Breast epithelium (tissue), 4 donors: ENCODE measurements around the gene TRMT1. TPM values are rescaled to one million over a fixed set of nuclear protein-coding genes. Genes with fewer than 3 reads are reported as not detected.
A peak's percentile ranks its signal among the peaks of the same experiment; 100 is the strongest.
"Not testable (repeated sequence)": the region's sequence is repeated elsewhere in the genome, so short reads cannot be mapped to it uniquely, and the experiment has no call there.

ENCODE experiments used
- DNase-seq, 2 donors: peaks; one replicate each; pipeline ENCODE4 v3.0.0-alpha.2; 2019; ENCODE audit warnings: low spot score in 2 of 2
- H3K27ac ChIP-seq, 2 donors: fragments of 200-600 bp; sonication (generic) in 1 of 2; one replicate each; pipeline ENCODE4 v1.5.1; 2016 to 2019; ENCODE audit warnings: mild to moderate bottlenecking in 1 of 2
- H3K27me3 ChIP-seq, 2 donors: fragments of 200-600 bp; sonication (generic) in 1 of 2; one replicate each; pipeline versions ENCODE4 v1.5.1 to v1.6.0; 2017 to 2019; ENCODE audit warnings: control low read depth in 1 of 2, mild to moderate bottlenecking in 1 of 2
- H3K36me3 ChIP-seq: fragments of 200-600 bp; one replicate; pipeline ENCODE4 v1.5.1; 2019
- H3K4me1 ChIP-seq, 2 donors: fragments of 200-600 bp; sonication (generic); one replicate each; pipeline ENCODE4 v1.5.1; 2016 to 2019; ENCODE audit warnings: control low read depth in 1 of 2
- H3K4me3 ChIP-seq, 3 donors: fragments of 200-600 bp; sonication (generic); 1 replicate in 2 of 3; 2 replicates in 1 of 3; pipeline ENCODE4 v1.5.1; 2016 to 2019; ENCODE audit warnings: mild to moderate bottlenecking in 3 of 3, moderate library complexity in 2 of 3
- H3K9me3 ChIP-seq, 2 donors: fragments of 200-600 bp; sonication (generic) in 1 of 2; one replicate each; pipeline ENCODE4 v1.5.1; 2016 to 2019; ENCODE audit warnings: control low read depth in 1 of 2
- POLR2A ChIP-seq: fragments of 450-650 bp; IDR thresholded peaks from one replicate; pipeline ENCODE4 v1.6.1; 2016; ENCODE audit warnings: antibody characterized with exemption, mild to moderate bottlenecking, moderate library complexity
- POLR2AphosphoS5 ChIP-seq, 3 donors: sonication (generic); formaldehyde crosslinking; IDR thresholded peaks; one replicate each; pipeline ENCODE4 v1.6.1; 2017; ENCODE audit warnings: antibody characterized with exemption in 3 of 3
- intact Hi-C: fragments of 100-400 bp; cut with DNase I; formaldehyde crosslinking; loops from one replicate; pipeline ENCODE4 v1.15.1; 2023; ENCODE audit warnings: low total_unique reads
- total RNA-seq, 3 donors: library from RNA; depleted of rRNA; stranded (reverse); fragments of >200 nt; gene quantifications; one replicate each; pipeline ENCODE4 v1.1.0, GENCODE V29; 2016
- TF ChIP-seq, protein P1 (sequence below), 3 donors: fragments of 450-650 bp; IDR thresholded peaks; one replicate each; pipeline ENCODE4 v1.5.1; 2016 to 2017; ENCODE audit warnings: antibody characterized with exemption in 3 of 3, mild to moderate bottlenecking in 3 of 3, moderate library complexity in 3 of 3

The TRMT1 gene
- 10 to 100 TPM; 29.7 to 37.4 (median 31.7) TPM for total RNA-seq

- H3K4me1 ChIP-seq = peaks cover 8 to 22% of the 10 kb centered on the region in 2 donors
- no peaks in the 10 kb centered on the region for H3K9me3 ChIP-seq
- H3K27ac ChIP-seq = peak within 1 kb of the TSS; percentile 59 to 77
- TF ChIP-seq, protein P1, sequence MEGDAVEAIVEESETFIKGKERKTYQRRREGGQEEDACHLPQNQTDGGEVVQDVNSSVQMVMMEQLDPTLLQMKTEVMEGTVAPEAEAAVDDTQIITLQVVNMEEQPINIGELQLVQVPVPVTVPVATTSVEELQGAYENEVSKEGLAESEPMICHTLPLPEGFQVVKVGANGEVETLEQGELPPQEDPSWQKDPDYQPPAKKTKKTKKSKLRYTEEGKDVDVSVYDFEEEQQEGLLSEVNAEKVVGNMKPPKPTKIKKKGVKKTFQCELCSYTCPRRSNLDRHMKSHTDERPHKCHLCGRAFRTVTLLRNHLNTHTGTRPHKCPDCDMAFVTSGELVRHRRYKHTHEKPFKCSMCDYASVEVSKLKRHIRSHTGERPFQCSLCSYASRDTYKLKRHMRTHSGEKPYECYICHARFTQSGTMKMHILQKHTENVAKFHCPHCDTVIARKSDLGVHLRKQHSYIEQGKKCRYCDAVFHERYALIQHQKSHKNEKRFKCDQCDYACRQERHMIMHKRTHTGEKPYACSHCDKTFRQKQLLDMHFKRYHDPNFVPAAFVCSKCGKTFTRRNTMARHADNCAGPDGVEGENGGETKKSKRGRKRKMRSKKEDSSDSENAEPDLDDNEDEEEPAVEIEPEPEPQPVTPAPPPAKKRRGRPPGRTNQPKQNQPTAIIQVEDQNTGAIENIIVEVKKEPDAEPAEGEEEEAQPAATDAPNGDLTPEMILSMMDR (IDR thresholded peaks at IDR 0.05) = peak in 1 of 3 donors; percentile 13
- TF ChIP-seq POLR2AphosphoS5 (IDR thresholded peaks at IDR 0.05) = peak; percentile 94 to 96 (median 96)
- no peak for TF ChIP-seq POLR2A
- no peaks in the 10 kb centered on the region for H3K36me3 ChIP-seq
- H3K4me3 ChIP-seq = peak within 1 kb of the TSS; percentile 69 to 80 (median 72)
- DNase-seq = peak; percentile 88 to 92
- intact Hi-C loops = no loop called here
- H3K27me3 ChIP-seq = no peaks in the 10 kb centered on the region
Observed at GRCh38 chr19:13116282-13117175, at the start of gene TRMT1. Gene TRMT1 (minus strand): TSS chr19:13116740. CDS start chr19:13116399, 341 bp downstream.

GRCh38 chr19:13166151-13166550 is 49.6 kb upstream of the TRMT1 start:
- H3K4me3 ChIP-seq, H3K9me3 ChIP-seq, intact Hi-C loops, DNase-seq, H3K36me3 ChIP-seq, H3K27me3 ChIP-seq: not testable (repeated sequence)
- peak overlapping the region; percentile 89 to 99 for H3K27ac ChIP-seq
- peaks cover 7 to 33% of the 10 kb centered on the region in 2 donors for H3K4me1 ChIP-seq

DNA sequence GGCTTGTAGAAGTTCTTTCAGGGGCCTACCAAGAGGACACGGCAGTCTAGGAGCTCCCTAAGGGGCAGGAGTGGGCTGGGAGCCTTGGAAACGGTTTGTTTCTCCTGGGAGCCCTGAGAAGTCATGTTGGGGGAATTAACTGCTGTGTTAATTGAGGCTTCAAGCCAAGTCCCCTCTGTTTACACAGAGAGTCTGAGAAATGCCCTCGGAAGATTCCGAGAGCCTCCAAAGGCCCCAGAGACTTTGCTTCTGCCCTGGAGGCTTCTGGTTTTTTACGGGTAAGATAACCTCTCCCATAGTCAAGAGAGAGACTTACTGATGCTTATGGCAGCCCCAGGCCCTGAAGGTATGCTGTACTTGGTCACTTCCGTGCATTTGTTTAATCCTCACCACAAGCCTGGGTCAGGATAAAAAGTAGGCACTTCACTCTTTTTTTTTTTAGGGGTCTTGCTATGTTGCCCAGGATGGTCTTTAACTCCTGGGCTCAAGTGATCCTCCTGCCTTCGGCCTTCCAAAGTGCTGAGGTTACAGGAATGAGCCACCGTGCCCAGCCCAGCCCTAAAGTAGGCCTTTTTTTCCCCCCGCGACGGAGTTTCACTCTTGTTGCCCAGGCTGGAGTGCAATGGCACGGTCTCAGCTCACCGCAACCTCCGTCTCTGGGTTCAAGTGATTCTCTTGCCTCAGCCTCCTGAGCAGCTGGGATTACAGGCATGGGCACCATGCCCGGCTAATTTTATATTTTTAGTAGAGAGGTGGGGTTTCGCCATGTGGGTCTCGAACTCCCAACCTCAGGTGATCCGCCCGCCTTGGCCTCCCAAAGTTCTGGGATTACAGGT is 48.8 kb upstream of the TRMT1 start:
- peaks cover 7 to 33% of the 10 kb centered on the region in 2 donors for H3K4me1 ChIP-seq
- intact Hi-C loops = no loop called here

DNA sequence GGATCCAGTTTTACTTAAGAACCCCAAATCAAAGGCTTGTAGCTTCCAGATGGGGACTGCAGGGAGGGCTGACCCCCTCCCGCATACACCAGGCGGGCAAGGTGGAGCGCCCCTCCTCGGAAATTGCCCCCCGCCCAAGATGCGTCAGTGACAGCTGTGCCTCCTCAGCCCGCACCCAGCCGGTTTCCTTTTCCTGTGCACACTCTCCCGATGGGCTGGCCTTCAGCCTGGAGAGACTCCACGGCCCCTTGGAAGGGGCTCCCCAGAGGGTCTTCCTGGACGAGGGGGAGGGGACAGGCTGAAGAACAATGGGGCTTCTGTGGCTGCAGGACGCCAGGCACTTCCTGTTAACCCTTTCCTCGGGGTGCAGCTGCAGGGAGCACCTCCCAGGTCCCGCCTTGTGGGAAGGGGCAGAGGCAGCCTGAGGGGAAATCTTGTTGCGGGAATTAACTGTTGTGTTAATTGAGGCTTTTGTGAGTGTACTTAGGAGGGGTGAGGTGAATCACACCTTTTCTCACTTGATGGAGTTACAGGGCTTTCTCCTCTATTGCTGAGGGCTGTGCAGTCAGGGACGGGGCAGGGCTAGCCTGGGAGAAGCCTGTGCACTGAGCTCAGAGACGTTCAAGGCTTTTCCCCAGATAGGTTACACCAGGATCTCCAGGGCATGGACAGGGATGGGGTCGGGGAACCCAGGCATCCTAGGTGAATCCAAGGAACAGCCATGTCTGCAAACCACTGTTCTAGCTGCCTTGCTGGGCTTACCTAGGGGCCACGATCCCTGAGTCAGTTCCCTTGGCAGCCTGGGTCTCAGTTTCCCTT is 48.0 kb upstream of the TRMT1 start:
- H3K9me3 ChIP-seq = no peaks in the 10 kb centered on the region
- peaks cover 7 to 33% of the 10 kb centered on the region in 2 donors for H3K4me1 ChIP-seq
- peak; percentile 64 to 65 for DNase-seq
- peak overlapping the region; percentile 95 to 99 for H3K27ac ChIP-seq
- intact Hi-C loops = no loop called here
- no peak for TF ChIP-seq POLR2A
- peak in 2 of 3 donors; percentile 33 to 60 for TF ChIP-seq POLR2AphosphoS5 (IDR thresholded peaks at IDR 0.05)
- H3K27me3 ChIP-seq = no peaks in the 10 kb centered on the region
- H3K4me3 ChIP-seq = peak overlapping the region; percentile 38 to 66 (median 52)
- no peaks in the 10 kb centered on the region for H3K36me3 ChIP-seq

More for the DNA sequence above, 48.8 kb upstream of the TRMT1 start:
- Histone ChIP-seq H3K4me3 (no peak overlapping the region), H3K9me3 (no peaks in the 10 kb centered on the region), H3K27ac (peak overlapping the region; percentile 95 to 99), H3K27me3 (no peaks in the 10 kb centered on the region), H3K36me3 (no peaks in the 10 kb centered on the region)
- TF ChIP-seq, protein P1 (IDR thresholded peaks at IDR 0.05) = no peak
- no peak for TF ChIP-seq POLR2A
- TF ChIP-seq POLR2AphosphoS5 (IDR thresholded peaks at IDR 0.05) = no peak
- no peak for DNase-seq

DNA sequence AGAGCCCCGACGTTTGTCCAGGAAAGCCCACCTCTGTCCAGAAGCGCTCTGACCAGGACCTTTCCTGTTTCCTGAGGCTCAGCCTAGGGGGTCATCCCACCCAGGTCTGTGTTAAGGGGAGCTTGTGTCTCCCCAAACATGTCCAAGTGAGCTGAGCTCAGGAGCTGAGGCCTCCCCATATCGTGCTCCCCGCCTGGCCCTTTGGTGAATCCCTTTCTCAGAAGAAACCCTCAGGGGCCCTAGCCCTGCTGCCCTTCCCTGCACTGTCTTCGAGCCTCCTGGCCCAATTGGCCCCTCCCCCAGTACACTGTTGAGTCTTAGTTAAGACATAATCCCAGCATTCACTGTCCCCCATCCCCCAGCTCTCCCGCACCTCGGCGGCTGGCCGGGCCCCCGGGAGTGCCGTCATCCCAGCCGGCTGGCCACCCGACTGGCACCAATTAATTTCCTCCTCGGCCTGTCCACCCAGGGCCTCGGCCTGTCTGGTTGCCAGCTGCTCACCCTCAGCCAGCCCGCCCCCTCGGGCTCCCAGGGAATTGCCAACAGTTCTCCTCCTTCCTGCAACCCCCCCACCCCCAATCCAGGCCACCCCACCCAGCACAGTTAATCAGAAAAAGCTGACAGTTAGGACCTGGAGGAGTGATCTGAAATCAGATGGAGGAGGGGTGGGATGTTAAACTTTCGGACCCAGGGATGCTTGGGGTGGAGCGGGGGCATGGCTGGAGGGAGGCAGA is 47.2 kb upstream of the TRMT1 start:
- Histone ChIP-seq H3K4me3 (peak overlapping the region; percentile 38 to 66 (median 52)), H3K27ac (peak overlapping the region; percentile 95 to 99), H3K36me3 (no peaks in the 10 kb centered on the region), H3K9me3 (no peaks in the 10 kb centered on the region), H3K4me1 (peaks cover 7 to 33% of the 10 kb centered on the region in 2 donors), H3K27me3 (no peaks in the 10 kb centered on the region)
- DNase-seq = peak; percentile 76 to 79
- intact Hi-C loops = no loop called here
- TF ChIP-seq POLR2A (no peak), POLR2AphosphoS5 (IDR thresholded peaks at IDR 0.05) (peak; percentile 27 to 54 (median 34))
